K562 (cell line): ENCODE results near the gene TSPAN13. TPM values are rescaled to one million over a fixed set of nuclear protein-coding genes. Genes with fewer than 3 reads are reported as not detected.

Experiments
- BCOR ChIP-seq: fragments of 450-650 bp; IDR thresholded peaks from 2 replicates; pipeline ENCODE4 v1.6.1; 2016
- CHCHD3 ChIP-seq: fragments of 250-450 bp; sonication (Bioruptor Pico); IDR thresholded peaks from 2 replicates; pipeline ENCODE4 v2.1.2; 2022; ENCODE audit warnings: mild to moderate bottlenecking
- CXXC5 ChIP-seq: fragments of 250-450 bp; sonication (Bioruptor Pico); IDR thresholded peaks from 2 replicates; pipeline ENCODE4 v1.8.0; 2022; ENCODE audit warnings: inconsistent platforms, mild to moderate bottlenecking, moderate library complexity
- GABPB1 ChIP-seq: sonication (generic); formaldehyde crosslinking; IDR thresholded peaks from 2 replicates; pipeline ENCODE4 v1.8.0; 2022; ENCODE audit warnings: mild to moderate bottlenecking, missing genetic modification reagents
- HDGF ChIP-seq: fragments of 450-650 bp; IDR thresholded peaks from 2 replicates; pipeline ENCODE4 v1.6.1; 2016
- HNRNPUL1 ChIP-seq: fragments of 200-400 bp; formaldehyde crosslinking; IDR thresholded peaks from 2 replicates; pipeline ENCODE4 v1.6.1; 2017; ENCODE audit warnings: low read length
- ILK ChIP-seq: fragments of 450-650 bp; IDR thresholded peaks from 2 replicates; pipeline ENCODE4 v1.6.1; 2016; ENCODE audit warnings: missing genetic modification characterization, low read depth, mild to moderate bottlenecking, missing compliant biosample characterization, moderate library complexity, borderline replicate concordance
- KAT7 ChIP-seq: sonication (generic); formaldehyde crosslinking; IDR thresholded peaks from 2 replicates; pipeline ENCODE4 v1.8.0; 2022; ENCODE audit warnings: missing genetic modification reagents, mild to moderate bottlenecking, borderline replicate concordance
- NR4A1 ChIP-seq, 2 experiments: fragments of 250-450 bp in 1 of 2; fragments of 450-650 bp in 1 of 2; sonication (Bioruptor Pico) in 1 of 2; IDR thresholded peaks; 2 replicates each; pipeline versions ENCODE4 v1.4.0 to v1.6.1; 2016 to 2020; ENCODE audit warnings: mild to moderate bottlenecking in 2 of 2, missing compliant biosample characterization in 1 of 2, missing genetic modification characterization in 1 of 2, moderate library complexity in 1 of 2
- PPARD ChIP-seq: fragments of 250-450 bp; sonication (Bioruptor Pico); IDR thresholded peaks from 2 replicates; pipeline ENCODE4 v1.8.0; 2022; ENCODE audit warnings: inconsistent platforms, mild to moderate bottlenecking, moderate library complexity
- TBP ChIP-seq: optimal IDR thresholded peaks from 2 replicates; pipeline ENCODE3; 2011; ENCODE audit warnings: low read depth, low read length, improper control_type of control experiment
- TCF7 ChIP-seq: sonication (generic); IDR thresholded peaks from 2 replicates; pipeline ENCODE4 v1.6.1; 2016; ENCODE audit warnings: antibody characterized with exemption, borderline replicate concordance
- TCFL5 ChIP-seq: fragments of 250-450 bp; sonication (Bioruptor Pico); conservative IDR thresholded peaks from 2 replicates; pipeline ENCODE4 v1.6.1; 2021; ENCODE audit warnings: mild to moderate bottlenecking, moderate library complexity, matching md5 sums
- ZNF239 ChIP-seq: fragments of 250-450 bp; sonication (Bioruptor Pico); IDR thresholded peaks from 2 replicates; pipeline ENCODE4 v1.4.0; 2020; ENCODE audit warnings: mild to moderate bottlenecking
- ZNF253 ChIP-seq: fragments of 250-450 bp; sonication (Bioruptor Pico); conservative IDR thresholded peaks from 2 replicates; pipeline ENCODE4 v1.6.1; 2021; ENCODE audit warnings: mild to moderate bottlenecking
- ZNF507 ChIP-seq: conservative IDR thresholded peaks from 2 replicates; pipeline ENCODE4 v1.6.1; 2017; ENCODE audit warnings: missing genetic modification characterization, missing compliant biosample characterization
- ZNF75A ChIP-seq: fragments of 450-650 bp; formaldehyde crosslinking; IDR thresholded peaks from 2 replicates; pipeline ENCODE4 v1.4.0; 2020; ENCODE audit warnings: mild to moderate bottlenecking
- polyA plus RNA-seq, 8 experiments: library from polyadenylated mRNA; depleted of rRNA in 4 of 8; stranded (reverse) in 5 of 8; unstranded in 3 of 8; fragments of >200 nt; fragmentation: Nextera tagmentation in 2 of 8; fragmentation: Illumina TruSeq in 1 of 8; extraction: Ambion mirVana in 2 of 8; extraction: Trizol in 1 of 8; gene quantifications; 2 replicates each; pipeline versions ENCODE4 v1.2.1 to v1.2.3, GENCODE V29; 2011 to 2014; ENCODE audit warnings: inconsistent platforms in 1 of 8, missing spikeins in 1 of 8
- total RNA-seq, 7 experiments: library from RNA; depleted of rRNA in 6 of 7; stranded (reverse); fragments of >200 nt in 6 of 7; fragmentation: Illumina TruSeq in 2 of 7; extraction: Trizol in 2 of 7; gene quantifications; 2 replicates each; pipeline versions ENCODE4 v1.2.1 to v1.2.3, GENCODE V29; 2011 to 2021; ENCODE audit warnings: low replicate concordance in 1 of 7
- TF ChIP-seq, protein P1 (sequence below): conservative IDR thresholded peaks from 2 replicates; pipeline ENCODE4 v1.6.1; 2011; ENCODE audit warnings: low read depth, mild to moderate bottlenecking, low read length; ENCODE audit not compliant: control insufficient read depth
- TF ChIP-seq, protein P2 (sequence below): fragments of 250-450 bp; sonication (Bioruptor Pico); IDR thresholded peaks from 2 replicates; pipeline ENCODE4 v1.9.0; 2021; ENCODE audit warnings: mild to moderate bottlenecking
- TF ChIP-seq, protein P3 (sequence below): fragments of 250-450 bp; sonication (Bioruptor Pico); IDR thresholded peaks from 2 replicates; pipeline ENCODE4 v1.4.0; 2020
- TF ChIP-seq, protein P4 (sequence below): IDR thresholded peaks from 3 replicates; pipeline ENCODE4 v1.6.1; 2011; ENCODE audit warnings: borderline replicate concordance, mild to moderate bottlenecking, moderate library complexity; ENCODE audit not compliant: insufficient read length; ENCODE audit errors: extremely low read depth

Gene TSPAN13
- total and polyA plus RNA-seq, 9 of the 15 experiments (the other 6 are each of a cell fraction or from before 2014, with no cell fraction given) = 7.8 to 46.3 (median 20.0) TPM

DNA sequence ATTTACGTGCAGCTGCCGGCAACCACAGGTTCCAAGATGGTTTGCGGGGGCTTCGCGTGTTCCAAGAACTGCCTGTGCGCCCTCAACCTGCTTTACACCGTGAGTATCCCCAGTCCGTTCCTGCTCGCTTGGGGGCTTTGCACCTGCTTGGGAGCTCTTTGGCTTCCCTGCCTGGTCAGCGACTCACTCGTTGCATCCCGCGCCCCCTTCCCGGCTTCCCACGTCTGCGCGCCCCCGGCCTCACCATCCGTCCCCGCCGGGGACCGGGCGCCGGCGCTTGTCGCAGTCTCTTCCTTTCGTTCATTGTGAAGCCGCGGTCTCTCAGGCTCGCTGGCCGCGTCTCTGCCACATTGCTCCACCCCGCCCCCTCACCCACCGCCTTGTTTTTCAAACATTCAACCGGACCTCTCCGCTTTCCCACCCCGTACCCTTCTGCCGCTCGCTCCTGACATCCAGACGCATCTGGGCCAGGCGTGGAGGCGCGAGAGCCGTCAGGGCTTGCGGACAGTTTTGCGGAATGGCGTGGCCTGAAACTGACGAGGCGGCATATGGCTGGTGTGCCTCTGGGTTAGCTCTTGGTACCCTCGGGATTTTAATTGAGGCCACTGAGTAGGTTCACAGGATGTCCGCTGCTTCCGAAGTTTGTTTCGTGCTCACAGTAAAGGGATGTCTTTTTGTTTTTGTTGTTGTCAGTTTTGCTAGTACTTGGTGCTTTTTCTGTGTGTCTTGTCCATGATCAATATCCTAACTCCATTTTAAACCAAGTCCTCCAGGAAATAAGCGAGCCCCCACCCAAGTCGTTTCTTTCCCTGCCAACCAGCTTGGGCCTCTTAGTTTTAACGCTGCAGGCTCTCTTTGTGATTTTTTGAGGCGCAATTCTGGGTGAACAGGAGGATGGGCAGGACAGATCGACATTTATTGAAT, 639 bp downstream of the TSPAN13 start (continued):
- TF ChIP-seq NR4A1 (CRISPR knock-in tag; IDR thresholded peaks at IDR 0.05) (no peak), NR4A1 (tag; IDR thresholded peaks at IDR 0.05) (no peak), HDGF (no peak), TCF7 (no peak), ZNF253 (CRISPR knock-in tag) (no peak), KAT7 (CRISPR knock-in tag) (no peak; the same call in 1 of the 2 replicates), GABPB1 (CRISPR knock-in tag) (no peak), CXXC5 (peak; percentile 26), CHCHD3 (CRISPR knock-in tag) (no peak), TBP (no peak), ZNF75A (no peak), HNRNPUL1 (no peak), BCOR (no peak; the same call in none of the 2 replicates), ZNF239 (no peak), ZNF507 (tag) (no peak), PPARD (CRISPR knock-in tag) (no peak), TCFL5 (no peak), ILK (tag) (no peak)
- TF ChIP-seq, protein P1, sequence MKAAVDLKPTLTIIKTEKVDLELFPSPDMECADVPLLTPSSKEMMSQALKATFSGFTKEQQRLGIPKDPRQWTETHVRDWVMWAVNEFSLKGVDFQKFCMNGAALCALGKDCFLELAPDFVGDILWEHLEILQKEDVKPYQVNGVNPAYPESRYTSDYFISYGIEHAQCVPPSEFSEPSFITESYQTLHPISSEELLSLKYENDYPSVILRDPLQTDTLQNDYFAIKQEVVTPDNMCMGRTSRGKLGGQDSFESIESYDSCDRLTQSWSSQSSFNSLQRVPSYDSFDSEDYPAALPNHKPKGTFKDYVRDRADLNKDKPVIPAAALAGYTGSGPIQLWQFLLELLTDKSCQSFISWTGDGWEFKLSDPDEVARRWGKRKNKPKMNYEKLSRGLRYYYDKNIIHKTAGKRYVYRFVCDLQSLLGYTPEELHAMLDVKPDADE = no peak
- TF ChIP-seq, protein P2, sequence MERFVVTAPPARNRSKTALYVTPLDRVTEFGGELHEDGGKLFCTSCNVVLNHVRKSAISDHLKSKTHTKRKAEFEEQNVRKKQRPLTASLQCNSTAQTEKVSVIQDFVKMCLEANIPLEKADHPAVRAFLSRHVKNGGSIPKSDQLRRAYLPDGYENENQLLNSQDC = no peak
- TF ChIP-seq, protein P3, sequence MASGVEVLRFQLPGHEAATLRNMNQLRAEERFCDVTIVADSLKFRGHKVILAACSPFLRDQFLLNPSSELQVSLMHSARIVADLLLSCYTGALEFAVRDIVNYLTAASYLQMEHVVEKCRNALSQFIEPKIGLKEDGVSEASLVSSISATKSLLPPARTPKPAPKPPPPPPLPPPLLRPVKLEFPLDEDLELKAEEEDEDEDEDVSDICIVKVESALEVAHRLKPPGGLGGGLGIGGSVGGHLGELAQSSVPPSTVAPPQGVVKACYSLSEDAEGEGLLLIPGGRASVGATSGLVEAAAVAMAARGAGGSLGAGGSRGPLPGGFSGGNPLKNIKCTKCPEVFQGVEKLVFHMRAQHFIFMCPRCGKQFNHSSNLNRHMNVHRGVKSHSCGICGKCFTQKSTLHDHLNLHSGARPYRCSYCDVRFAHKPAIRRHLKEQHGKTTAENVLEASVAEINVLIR = no peak
- TF ChIP-seq, protein P4, sequence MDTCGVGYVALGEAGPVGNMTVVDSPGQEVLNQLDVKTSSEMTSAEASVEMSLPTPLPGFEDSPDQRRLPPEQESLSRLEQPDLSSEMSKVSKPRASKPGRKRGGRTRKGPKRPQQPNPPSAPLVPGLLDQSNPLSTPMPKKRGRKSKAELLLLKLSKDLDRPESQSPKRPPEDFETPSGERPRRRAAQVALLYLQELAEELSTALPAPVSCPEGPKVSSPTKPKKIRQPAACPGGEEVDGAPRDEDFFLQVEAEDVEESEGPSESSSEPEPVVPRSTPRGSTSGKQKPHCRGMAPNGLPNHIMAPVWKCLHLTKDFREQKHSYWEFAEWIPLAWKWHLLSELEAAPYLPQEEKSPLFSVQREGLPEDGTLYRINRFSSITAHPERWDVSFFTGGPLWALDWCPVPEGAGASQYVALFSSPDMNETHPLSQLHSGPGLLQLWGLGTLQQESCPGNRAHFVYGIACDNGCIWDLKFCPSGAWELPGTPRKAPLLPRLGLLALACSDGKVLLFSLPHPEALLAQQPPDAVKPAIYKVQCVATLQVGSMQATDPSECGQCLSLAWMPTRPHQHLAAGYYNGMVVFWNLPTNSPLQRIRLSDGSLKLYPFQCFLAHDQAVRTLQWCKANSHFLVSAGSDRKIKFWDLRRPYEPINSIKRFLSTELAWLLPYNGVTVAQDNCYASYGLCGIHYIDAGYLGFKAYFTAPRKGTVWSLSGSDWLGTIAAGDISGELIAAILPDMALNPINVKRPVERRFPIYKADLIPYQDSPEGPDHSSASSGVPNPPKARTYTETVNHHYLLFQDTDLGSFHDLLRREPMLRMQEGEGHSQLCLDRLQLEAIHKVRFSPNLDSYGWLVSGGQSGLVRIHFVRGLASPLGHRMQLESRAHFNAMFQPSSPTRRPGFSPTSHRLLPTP = no peak
